GM12878 (cell line): Measurements from ENCODE around the gene PRKRA. TPM values are rescaled to one million over a fixed set of nuclear protein-coding genes. Genes with fewer than 3 reads are reported as not detected.

ENCODE experiments used
- CHD1 ChIP-seq: IDR thresholded peaks from 2 replicates; pipeline ENCODE4 v1.6.1; 2012; ENCODE audit warnings: low read depth, low read length, improper control_type of control experiment
- EGR1 ChIP-seq, 2 experiments: IDR thresholded peaks; 1 replicate in 1 of 2; 2 replicates in 1 of 2; pipeline ENCODE4 v1.6.1; 2011 to 2012; ENCODE audit warnings: low read depth in 2 of 2, low read length in 2 of 2, borderline replicate concordance in 1 of 2, mild to moderate bottlenecking in 1 of 2, moderate library complexity in 1 of 2
- ETV6 ChIP-seq, 2 experiments: fragments of 450-650 bp in 1 of 2; IDR thresholded peaks in 1 of 2; conservative IDR thresholded peaks in 1 of 2; 2 replicates each; pipeline ENCODE4 v1.6.1; 2014; ENCODE audit warnings: antibody characterized with exemption in 1 of 2, borderline replicate concordance in 1 of 2, low read depth in 1 of 2, mild to moderate bottlenecking in 1 of 2, moderate library complexity in 1 of 2
- FOXK2 ChIP-seq: fragments of 450-650 bp; IDR thresholded peaks from 2 replicates; pipeline ENCODE4 v1.6.1; 2017; ENCODE audit warnings: mild to moderate bottlenecking, moderate library complexity
- HCFC1 ChIP-seq: fragments of 150-350 bp; IDR thresholded peaks from 2 replicates; pipeline ENCODE4 v1.6.1; 2014; ENCODE audit warnings: low read length
- HDAC2 ChIP-seq: fragments of 200-600 bp; sonication (generic); IDR thresholded peaks from 2 replicates; pipeline ENCODE4 v1.6.1; 2017
- JUND ChIP-seq: IDR thresholded peaks from 2 replicates; pipeline ENCODE4 v1.6.1; 2012; ENCODE audit warnings: low read depth, mild to moderate bottlenecking, low read length, improper control_type of control experiment, moderate library complexity
- KDM1A ChIP-seq: fragments of 200-600 bp; sonication (generic); IDR thresholded peaks from 2 replicates; pipeline ENCODE4 v1.6.1; 2016; ENCODE audit warnings: borderline replicate concordance
- KLF5 ChIP-seq: fragments of 450-650 bp; IDR thresholded peaks from 2 replicates; pipeline ENCODE4 v1.6.1; 2014; ENCODE audit warnings: mild to moderate bottlenecking; ENCODE audit not compliant: partially characterized antibody
- PAX8 ChIP-seq: fragments of 450-650 bp; IDR thresholded peaks from 2 replicates; pipeline ENCODE4 v1.6.1; 2017; ENCODE audit warnings: mild to moderate bottlenecking, moderate library complexity
- RCOR1 ChIP-seq: conservative IDR thresholded peaks from 2 replicates; pipeline ENCODE4 v1.6.1; 2012; ENCODE audit warnings: low read depth, low read length, improper control_type of control experiment
- YBX1 ChIP-seq: fragments of 450-650 bp; IDR thresholded peaks from 2 replicates; pipeline ENCODE4 v1.6.1; 2016; ENCODE audit warnings: antibody characterized with exemption
- ZNF207 ChIP-seq: fragments of 450-650 bp; IDR thresholded peaks from 2 replicates; pipeline ENCODE4 v1.6.1; 2014; ENCODE audit warnings: antibody characterized with exemption, mild to moderate bottlenecking, borderline replicate concordance
- ZNF622 ChIP-seq: fragments of 450-650 bp; IDR thresholded peaks from 2 replicates; pipeline ENCODE4 v1.6.1; 2017; ENCODE audit warnings: mild to moderate bottlenecking, inconsistent platforms
- polyA plus RNA-seq, 11 experiments: library from polyadenylated mRNA; depleted of rRNA in 4 of 11; unstranded in 6 of 11; stranded (reverse) in 5 of 11; fragments of >200 nt; fragmentation: Nextera tagmentation in 4 of 11; fragmentation: Illumina TruSeq in 1 of 11; extraction: Ambion mirVana in 4 of 11; extraction: Trizol in 1 of 11; gene quantifications; 1 replicate in 1 of 11; 2 replicates in 10 of 11; pipeline versions ENCODE4 v1.2.1 to v1.2.3, GENCODE V29; 2011 to 2016; ENCODE audit warnings: inconsistent platforms in 2 of 11, missing spikeins in 2 of 11, low read depth in 1 of 11
- total RNA-seq, 4 experiments: library from RNA; depleted of rRNA in 3 of 4; stranded (reverse); fragments of >200 nt in 3 of 4; fragmentation: Illumina TruSeq in 1 of 4; extraction: Trizol in 1 of 4; gene quantifications; 2 replicates each; pipeline versions ENCODE4 v1.2.1 to v1.2.3, GENCODE V29; 2013 to 2021
- TF ChIP-seq, protein P1 (sequence below): fragments of 450-650 bp; IDR thresholded peaks from 2 replicates; pipeline ENCODE4 v1.6.1; 2018; ENCODE audit warnings: mild to moderate bottlenecking, low read depth, moderate library complexity; ENCODE audit not compliant: partially characterized antibody
- TF ChIP-seq, protein P2 (sequence below): fragments of 450-650 bp; formaldehyde crosslinking; IDR thresholded peaks from 2 replicates; pipeline ENCODE4 v1.4.0; 2020; ENCODE audit warnings: mild to moderate bottlenecking, moderate library complexity
- TF ChIP-seq, protein P3 (sequence below): IDR thresholded peaks from 2 replicates; pipeline ENCODE4 v1.6.1; 2011; ENCODE audit warnings: borderline replicate concordance, low read depth, mild to moderate bottlenecking, moderate library complexity, mixed read lengths, low read length; ENCODE audit not compliant: insufficient read depth; ENCODE audit errors: extremely low read length
- TF ChIP-seq, protein P4 (sequence below): fragments of 450-650 bp; IDR thresholded peaks from 2 replicates; pipeline ENCODE4 v1.6.1; 2017; ENCODE audit warnings: borderline replicate concordance
- TF ChIP-seq, protein P5 (sequence below): IDR thresholded peaks from 2 replicates; pipeline ENCODE4 v1.6.1; 2011; ENCODE audit warnings: borderline replicate concordance, low read depth, mild to moderate bottlenecking, moderate library complexity, low read length; ENCODE audit not compliant: insufficient read depth, poor library complexity, severe bottlenecking

PRKRA gene
- total and polyA plus RNA-seq, 10 of the 15 experiments (the other 5 are each of a cell fraction or from before 2014, with no cell fraction given), result 19.1 to 75.6 (median 51.7) TPM

DNA sequence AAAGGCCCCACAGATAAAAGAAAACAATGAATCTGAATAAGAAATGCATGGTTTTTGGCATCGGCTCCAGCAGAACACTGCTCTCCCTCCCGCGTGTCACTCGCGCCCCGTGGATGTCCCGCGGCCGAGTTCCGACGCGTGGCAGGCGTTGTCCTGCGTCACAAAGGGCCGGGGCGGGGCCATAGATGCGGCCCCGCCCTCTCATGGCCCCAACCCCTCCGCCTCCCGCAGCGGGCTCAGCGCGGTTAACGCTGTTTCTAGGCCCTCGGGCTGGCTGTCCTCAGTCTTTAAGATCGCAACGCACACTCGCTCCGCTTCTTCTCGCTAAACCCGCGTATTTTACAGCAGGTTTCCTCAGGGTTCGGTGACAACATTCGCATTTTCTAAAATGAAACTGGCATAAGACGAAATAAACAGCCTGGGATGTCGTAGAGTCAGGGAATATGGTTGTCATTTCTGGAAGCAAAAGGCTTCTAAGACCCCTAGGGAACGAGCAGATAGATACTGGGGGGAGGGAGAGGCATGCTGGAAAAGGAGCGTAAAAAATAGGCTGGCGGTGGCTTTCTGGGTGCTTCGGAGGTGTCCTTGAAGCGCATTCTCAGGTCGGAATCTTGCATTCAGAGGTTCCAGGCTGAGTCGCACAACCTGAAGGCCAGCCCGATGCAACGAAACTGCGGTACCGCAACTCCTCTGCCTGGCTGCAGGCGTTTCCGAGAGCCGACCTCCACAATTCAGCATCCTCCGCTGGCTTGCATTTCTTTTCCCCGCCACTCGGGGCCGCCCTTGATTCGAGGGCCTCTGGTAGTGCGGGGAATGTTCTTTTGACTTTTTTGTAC lies 27.7 kb upstream of the PRKRA start, which contains the start of gene FKBP7 (continued):
- TF ChIP-seq, protein P1, sequence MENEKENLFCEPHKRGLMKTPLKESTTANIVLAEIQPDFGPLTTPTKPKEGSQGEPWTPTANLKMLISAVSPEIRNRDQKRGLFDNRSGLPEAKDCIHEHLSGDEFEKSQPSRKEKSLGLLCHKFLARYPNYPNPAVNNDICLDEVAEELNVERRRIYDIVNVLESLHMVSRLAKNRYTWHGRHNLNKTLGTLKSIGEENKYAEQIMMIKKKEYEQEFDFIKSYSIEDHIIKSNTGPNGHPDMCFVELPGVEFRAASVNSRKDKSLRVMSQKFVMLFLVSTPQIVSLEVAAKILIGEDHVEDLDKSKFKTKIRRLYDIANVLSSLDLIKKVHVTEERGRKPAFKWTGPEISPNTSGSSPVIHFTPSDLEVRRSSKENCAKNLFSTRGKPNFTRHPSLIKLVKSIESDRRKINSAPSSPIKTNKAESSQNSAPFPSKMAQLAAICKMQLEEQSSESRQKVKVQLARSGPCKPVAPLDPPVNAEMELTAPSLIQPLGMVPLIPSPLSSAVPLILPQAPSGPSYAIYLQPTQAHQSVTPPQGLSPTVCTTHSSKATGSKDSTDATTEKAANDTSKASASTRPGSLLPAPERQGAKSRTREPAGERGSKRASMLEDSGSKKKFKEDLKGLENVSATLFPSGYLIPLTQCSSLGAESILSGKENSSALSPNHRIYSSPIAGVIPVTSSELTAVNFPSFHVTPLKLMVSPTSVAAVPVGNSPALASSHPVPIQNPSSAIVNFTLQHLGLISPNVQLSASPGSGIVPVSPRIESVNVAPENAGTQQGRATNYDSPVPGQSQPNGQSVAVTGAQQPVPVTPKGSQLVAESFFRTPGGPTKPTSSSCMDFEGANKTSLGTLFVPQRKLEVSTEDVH, result no peak
- TF ChIP-seq RCOR1 (peak; percentile 87; the same call in 1 of the 2 replicates), KDM1A (no peak), KLF5 (no peak), HCFC1 (no peak), YBX1 (no peak), FOXK2 (no peak), CHD1 (no peak), PAX8 (no peak), JUND (no peak), ZNF207 (no peak), ZNF622 (no peak), HDAC2 (no peak), EGR1 (IDR thresholded peaks at IDR 0.05; ENCODE audit: borderline replicate concordance in 1 of 2, low read depth in 2 of 2, low read length in 2 of 2) (0 out of 3 replicates have a peak, but pooled peaks of 1 of the 2 experiments have one; percentile 19), ETV6 (conservative IDR thresholded peaks at IDR 0.05 in 1 of 2, IDR thresholded peaks at IDR 0.05 in 1 of 2; ENCODE audit: borderline replicate concordance in 1 of 2, low read depth in 1 of 2) (no peak)
- TF ChIP-seq, protein P2, sequence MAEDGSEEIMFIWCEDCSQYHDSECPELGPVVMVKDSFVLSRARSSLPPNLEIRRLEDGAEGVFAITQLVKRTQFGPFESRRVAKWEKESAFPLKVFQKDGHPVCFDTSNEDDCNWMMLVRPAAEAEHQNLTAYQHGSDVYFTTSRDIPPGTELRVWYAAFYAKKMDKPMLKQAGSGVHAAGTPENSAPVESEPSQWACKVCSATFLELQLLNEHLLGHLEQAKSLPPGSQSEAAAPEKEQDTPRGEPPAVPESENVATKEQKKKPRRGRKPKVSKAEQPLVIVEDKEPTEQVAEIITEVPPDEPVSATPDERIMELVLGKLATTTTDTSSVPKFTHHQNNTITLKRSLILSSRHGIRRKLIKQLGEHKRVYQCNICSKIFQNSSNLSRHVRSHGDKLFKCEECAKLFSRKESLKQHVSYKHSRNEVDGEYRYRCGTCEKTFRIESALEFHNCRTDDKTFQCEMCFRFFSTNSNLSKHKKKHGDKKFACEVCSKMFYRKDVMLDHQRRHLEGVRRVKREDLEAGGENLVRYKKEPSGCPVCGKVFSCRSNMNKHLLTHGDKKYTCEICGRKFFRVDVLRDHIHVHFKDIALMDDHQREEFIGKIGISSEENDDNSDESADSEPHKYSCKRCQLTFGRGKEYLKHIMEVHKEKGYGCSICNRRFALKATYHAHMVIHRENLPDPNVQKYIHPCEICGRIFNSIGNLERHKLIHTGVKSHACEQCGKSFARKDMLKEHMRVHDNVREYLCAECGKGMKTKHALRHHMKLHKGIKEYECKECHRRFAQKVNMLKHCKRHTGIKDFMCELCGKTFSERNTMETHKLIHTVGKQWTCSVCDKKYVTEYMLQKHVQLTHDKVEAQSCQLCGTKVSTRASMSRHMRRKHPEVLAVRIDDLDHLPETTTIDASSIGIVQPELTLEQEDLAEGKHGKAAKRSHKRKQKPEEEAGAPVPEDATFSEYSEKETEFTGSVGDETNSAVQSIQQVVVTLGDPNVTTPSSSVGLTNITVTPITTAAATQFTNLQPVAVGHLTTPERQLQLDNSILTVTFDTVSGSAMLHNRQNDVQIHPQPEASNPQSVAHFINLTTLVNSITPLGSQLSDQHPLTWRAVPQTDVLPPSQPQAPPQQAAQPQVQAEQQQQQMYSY (CRISPR knock-in tag), result no peak
- TF ChIP-seq, protein P3, sequence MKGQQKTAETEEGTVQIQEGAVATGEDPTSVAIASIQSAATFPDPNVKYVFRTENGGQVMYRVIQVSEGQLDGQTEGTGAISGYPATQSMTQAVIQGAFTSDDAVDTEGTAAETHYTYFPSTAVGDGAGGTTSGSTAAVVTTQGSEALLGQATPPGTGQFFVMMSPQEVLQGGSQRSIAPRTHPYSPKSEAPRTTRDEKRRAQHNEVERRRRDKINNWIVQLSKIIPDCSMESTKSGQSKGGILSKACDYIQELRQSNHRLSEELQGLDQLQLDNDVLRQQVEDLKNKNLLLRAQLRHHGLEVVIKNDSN, result no peak
- TF ChIP-seq, protein P4, sequence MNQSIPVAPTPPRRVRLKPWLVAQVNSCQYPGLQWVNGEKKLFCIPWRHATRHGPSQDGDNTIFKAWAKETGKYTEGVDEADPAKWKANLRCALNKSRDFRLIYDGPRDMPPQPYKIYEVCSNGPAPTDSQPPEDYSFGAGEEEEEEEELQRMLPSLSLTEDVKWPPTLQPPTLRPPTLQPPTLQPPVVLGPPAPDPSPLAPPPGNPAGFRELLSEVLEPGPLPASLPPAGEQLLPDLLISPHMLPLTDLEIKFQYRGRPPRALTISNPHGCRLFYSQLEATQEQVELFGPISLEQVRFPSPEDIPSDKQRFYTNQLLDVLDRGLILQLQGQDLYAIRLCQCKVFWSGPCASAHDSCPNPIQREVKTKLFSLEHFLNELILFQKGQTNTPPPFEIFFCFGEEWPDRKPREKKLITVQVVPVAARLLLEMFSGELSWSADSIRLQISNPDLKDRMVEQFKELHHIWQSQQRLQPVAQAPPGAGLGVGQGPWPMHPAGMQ, result no peak
- TF ChIP-seq, protein P5, sequence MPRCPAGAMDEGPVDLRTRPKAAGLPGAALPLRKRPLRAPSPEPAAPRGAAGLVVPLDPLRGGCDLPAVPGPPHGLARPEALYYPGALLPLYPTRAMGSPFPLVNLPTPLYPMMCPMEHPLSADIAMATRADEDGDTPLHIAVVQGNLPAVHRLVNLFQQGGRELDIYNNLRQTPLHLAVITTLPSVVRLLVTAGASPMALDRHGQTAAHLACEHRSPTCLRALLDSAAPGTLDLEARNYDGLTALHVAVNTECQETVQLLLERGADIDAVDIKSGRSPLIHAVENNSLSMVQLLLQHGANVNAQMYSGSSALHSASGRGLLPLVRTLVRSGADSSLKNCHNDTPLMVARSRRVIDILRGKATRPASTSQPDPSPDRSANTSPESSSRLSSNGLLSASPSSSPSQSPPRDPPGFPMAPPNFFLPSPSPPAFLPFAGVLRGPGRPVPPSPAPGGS, result no peak
